Ascending aorta (tissue), 2 donors: Measurements from ENCODE around the gene SH3RF3. TPM values are rescaled to one million over a fixed set of nuclear protein-coding genes. Genes with fewer than 3 reads are reported as not detected.

Source experiments
- DNase-seq, 2 donors: peaks; one replicate each; pipeline ENCODE4 v3.0.0-alpha.2; 2019; ENCODE audit warnings: low spot score in 2 of 2
- H3K27ac ChIP-seq, 2 donors: fragments of 200-600 bp; sonication (generic); one replicate each; pipeline ENCODE4 v1.5.1; 2016 to 2017; ENCODE audit warnings: mild to moderate bottlenecking in 1 of 2
- H3K27me3 ChIP-seq: fragments of 200-600 bp; sonication (generic); one replicate; pipeline ENCODE4 v1.5.1; 2017
- H3K36me3 ChIP-seq, 2 donors: fragments of 200-600 bp; sonication (generic); one replicate each; pipeline ENCODE4 v1.5.1; 2016
- H3K4me1 ChIP-seq, 2 donors: fragments of 200-600 bp; sonication (generic); one replicate each; pipeline ENCODE4 v1.5.1; 2016 to 2017; ENCODE audit warnings: mild to moderate bottlenecking in 1 of 2
- H3K4me3 ChIP-seq, 2 donors: fragments of 200-600 bp; sonication (generic); one replicate each; pipeline ENCODE4 v1.5.1; 2016 to 2017; ENCODE audit warnings: mild to moderate bottlenecking in 1 of 2
- H3K9me3 ChIP-seq, 2 donors: fragments of 200-600 bp; sonication (generic); one replicate each; pipeline ENCODE4 v1.5.1; 2016
- intact Hi-C: fragments of 100-400 bp; cut with DNase I; formaldehyde crosslinking; loops from one replicate; pipeline ENCODE4 v1.15.1; 2023
- total RNA-seq: library from RNA; depleted of rRNA; stranded (reverse); fragments of >200 nt; gene quantifications from one replicate; pipeline ENCODE4 v1.1.0, GENCODE V29; 2016
- TF ChIP-seq, protein P1 (sequence below), 3 experiments: fragments of 200-600 bp in 2 of 3; fragments of 450-650 bp in 1 of 3; sonication (generic) in 2 of 3; IDR thresholded peaks; one replicate each; pipeline ENCODE4 v1.5.1; 2016 to 2019; ENCODE audit warnings: antibody characterized with exemption in 3 of 3, mild to moderate bottlenecking in 1 of 3, moderate library complexity in 1 of 3

Gene SH3RF3
- total RNA-seq, 1 donor from 2014 or later, result 53.5 TPM

DNA sequence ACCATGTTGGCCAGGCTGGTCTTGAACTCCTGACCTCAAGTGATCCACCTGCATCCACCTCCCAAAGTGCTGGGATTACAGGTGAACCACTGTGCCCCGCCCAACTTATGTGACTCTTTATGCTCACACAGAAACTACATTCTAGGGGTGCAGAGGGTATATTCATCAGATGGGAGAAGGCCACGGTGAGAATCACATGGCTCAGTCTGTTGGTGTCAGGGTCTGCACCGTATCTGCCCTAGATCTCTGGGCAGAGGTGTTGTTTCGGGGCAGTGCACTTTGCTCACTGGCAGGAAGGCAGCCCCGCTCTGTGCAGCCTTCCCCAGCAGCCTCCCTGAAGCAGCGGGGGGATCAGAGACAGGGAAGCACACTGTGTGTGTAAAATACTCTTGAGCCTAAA, 76.4 kb downstream of the SH3RF3 start:
- intact Hi-C loops, result no loop called here
- Histone ChIP-seq H3K27ac (no peak overlapping the region), H3K36me3 (no peaks in the 10 kb centered on the region), H3K4me1 (peaks cover 21 to 38% of the 10 kb centered on the region in 2 donors), H3K27me3 (no peaks in the 10 kb centered on the region), H3K9me3 (peaks cover 0 to 5% of the 10 kb centered on the region in 2 donors), H3K4me3 (no peak overlapping the region)
- peak in 1 of 2 donors; percentile 44 for DNase-seq
- TF ChIP-seq, protein P1, sequence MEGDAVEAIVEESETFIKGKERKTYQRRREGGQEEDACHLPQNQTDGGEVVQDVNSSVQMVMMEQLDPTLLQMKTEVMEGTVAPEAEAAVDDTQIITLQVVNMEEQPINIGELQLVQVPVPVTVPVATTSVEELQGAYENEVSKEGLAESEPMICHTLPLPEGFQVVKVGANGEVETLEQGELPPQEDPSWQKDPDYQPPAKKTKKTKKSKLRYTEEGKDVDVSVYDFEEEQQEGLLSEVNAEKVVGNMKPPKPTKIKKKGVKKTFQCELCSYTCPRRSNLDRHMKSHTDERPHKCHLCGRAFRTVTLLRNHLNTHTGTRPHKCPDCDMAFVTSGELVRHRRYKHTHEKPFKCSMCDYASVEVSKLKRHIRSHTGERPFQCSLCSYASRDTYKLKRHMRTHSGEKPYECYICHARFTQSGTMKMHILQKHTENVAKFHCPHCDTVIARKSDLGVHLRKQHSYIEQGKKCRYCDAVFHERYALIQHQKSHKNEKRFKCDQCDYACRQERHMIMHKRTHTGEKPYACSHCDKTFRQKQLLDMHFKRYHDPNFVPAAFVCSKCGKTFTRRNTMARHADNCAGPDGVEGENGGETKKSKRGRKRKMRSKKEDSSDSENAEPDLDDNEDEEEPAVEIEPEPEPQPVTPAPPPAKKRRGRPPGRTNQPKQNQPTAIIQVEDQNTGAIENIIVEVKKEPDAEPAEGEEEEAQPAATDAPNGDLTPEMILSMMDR (IDR thresholded peaks at IDR 0.05), result no peak

DNA sequence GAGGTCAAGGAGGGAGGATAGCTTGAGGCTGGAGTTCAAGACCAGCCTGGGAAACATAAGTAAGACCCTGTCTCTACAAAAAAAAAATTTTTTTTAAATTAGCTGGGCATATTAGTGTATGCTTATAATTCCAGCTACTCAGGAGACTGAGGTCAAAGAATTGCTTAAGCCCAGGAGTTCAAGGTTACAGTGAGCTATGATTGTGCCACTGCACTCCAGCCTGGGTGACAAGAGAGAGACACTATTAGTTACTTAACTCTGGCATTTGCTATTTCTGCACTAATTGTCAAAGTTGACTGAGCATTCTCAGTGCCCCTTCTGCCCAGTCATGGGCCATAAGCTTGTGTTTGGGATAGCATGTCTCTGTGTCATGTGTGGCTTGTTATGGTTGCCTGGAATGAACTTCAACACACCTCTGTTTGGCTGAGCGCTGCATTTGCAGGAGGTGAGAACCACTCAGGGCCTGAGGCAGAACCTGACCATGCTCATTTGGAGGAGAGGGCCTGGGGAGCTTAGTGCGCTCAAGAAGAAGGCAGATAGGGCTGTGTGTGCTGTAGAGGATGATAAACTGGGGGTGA, 77.7 kb downstream of the SH3RF3 start:
- Histone ChIP-seq H3K36me3 (no peaks in the 10 kb centered on the region), H3K4me3 (no peak overlapping the region), H3K27me3 (no peaks in the 10 kb centered on the region), H3K4me1 (peaks cover 18 to 36% of the 10 kb centered on the region in 2 donors), H3K27ac (no peak overlapping the region), H3K9me3 (peaks cover 0 to 5% of the 10 kb centered on the region in 2 donors)
- intact Hi-C loops, result no loop called here
- no peak for DNase-seq
- TF ChIP-seq, protein P1 (IDR thresholded peaks at IDR 0.05), result no peak

DNA sequence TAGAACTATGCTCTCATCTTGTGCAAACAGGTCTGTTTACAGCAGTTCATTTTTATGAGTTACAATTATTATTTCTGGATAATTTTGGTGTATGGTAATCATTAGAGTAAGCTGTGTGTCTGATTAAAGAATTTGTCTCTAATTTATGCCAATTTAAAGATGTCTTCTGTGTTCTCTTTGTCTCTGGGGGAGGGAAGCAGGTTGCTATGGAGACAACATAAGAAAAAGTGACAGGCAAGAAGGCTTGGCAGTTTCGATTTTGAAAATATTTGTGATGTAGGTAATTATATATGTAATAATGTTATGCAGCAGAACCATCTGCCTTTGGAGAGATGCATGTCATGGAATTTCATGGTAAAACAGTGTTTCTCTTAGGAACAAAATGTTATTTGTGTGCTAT, 78.2 kb downstream of the SH3RF3 start:
- H3K27me3 ChIP-seq, result no peaks in the 10 kb centered on the region
- intact Hi-C loops, result no loop called here
- no peak for DNase-seq
- peaks cover 18 to 32% of the 10 kb centered on the region in 2 donors for H3K4me1 ChIP-seq
- H3K36me3 ChIP-seq, result no peaks in the 10 kb centered on the region
- TF ChIP-seq, protein P1 (IDR thresholded peaks at IDR 0.05), result no peak
- H3K4me3 ChIP-seq, result no peak overlapping the region
- peaks cover 0 to 5% of the 10 kb centered on the region in 2 donors for H3K9me3 ChIP-seq
- H3K27ac ChIP-seq, result no peak overlapping the region

DNA sequence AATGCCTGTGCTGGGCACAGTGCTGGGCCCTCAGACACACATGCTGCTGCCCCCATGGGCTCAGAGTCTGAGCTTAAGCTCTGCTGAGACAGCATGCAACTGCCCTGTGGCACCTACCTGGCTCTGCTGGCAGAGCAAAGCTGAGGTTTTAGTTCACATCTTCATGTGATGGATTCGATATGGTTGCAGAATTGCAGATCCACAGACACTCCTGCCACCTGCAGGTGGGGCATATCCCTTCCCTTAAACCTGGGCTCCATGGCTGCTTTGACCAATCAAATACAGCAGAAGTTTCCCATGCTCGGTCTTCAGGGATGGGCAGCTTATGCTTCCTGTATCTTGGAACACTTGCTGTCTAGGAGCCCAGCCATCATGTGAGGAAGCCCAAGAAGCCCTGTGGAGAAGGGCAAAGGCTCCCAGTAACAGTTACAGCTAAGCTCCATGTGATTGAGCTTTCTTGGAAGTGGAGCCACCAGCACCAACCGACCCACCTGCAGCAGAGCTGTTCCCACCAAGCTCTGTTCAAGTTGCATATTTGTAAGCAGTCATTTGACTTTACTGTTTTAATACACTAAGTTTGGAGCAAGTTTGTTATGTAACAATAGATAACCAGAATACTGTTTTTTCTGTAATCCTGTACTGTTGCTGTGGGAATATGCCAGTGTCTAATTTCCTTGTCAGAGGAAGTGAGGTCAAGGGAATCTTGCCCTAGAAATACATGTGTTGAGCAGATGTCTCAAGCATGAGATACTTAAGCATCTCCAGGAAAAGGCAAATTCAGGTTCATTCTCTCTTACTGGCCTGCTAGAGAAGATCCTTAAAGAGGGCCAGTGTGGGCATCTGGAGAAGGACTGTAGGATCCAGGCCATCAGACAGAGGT, 79.3 kb downstream of the SH3RF3 start:
- H3K4me3 ChIP-seq, result no peak overlapping the region
- no peaks in the 10 kb centered on the region for H3K27me3 ChIP-seq
- H3K4me1 ChIP-seq, result peaks cover 18 to 28% of the 10 kb centered on the region in 2 donors
- peak in 1 of 2 donors; percentile 56 for DNase-seq
- H3K9me3 ChIP-seq, result peaks cover 0 to 5% of the 10 kb centered on the region in 2 donors
- intact Hi-C loops, result no loop called here
- peak overlapping the region in 1 of 2 donors; percentile 72 for H3K27ac ChIP-seq
- no peaks in the 10 kb centered on the region for H3K36me3 ChIP-seq
- TF ChIP-seq, protein P1 (IDR thresholded peaks at IDR 0.05), result no peak

DNA sequence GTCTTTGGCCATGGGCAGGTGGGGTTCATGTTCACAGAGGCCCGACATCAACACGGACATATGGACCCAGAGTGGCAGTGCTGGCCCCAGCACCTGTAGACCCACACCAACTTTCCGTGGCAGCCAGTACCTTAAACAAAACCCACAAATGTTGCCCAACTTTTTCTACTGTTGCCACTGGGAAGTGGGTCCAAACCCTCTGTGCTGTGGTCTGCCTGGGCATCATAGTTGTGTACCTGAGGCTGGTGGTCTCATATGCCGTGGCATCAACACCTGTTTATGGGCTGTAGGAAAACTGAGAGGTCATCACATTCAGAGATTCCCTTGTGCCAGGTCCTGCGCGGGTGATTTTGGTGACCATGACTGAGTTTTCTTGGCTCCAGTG, 79.9 kb downstream of the SH3RF3 start:
- Histone ChIP-seq H3K4me3 (no peak overlapping the region), H3K27me3 (no peaks in the 10 kb centered on the region), H3K4me1 (peaks cover 18 to 28% of the 10 kb centered on the region in 2 donors), H3K36me3 (no peaks in the 10 kb centered on the region), H3K9me3 (peaks cover 0 to 5% of the 10 kb centered on the region in 2 donors), H3K27ac (peak overlapping the region; percentile 52 to 72)
- intact Hi-C loops, result no loop called here
- TF ChIP-seq, protein P1 (IDR thresholded peaks at IDR 0.05), result no peak
- no peak for DNase-seq
